HG03565 (cell line): ENCODE measurements around the gene NFASC.

Experiments
- ATAC-seq: cut with Tn5 transposase; IDR thresholded peaks from one replicate; pipeline ENCODE4 v1.9.1; 2021; ENCODE audit warnings: mild to moderate bottlenecking, moderate library complexity; ENCODE audit not compliant: unreplicated experiment

NFASC gene

GRCh38 chr1:204927673-204928641, 57.3 kb downstream of the NFASC start:
- ATAC-seq, result no peak

- no peak for ATAC-seq
These were observed 58.2 kb downstream of the NFASC start for GRCh38 chr1:204928671-204929486.

- ATAC-seq, result no peak
These were observed 59.0 kb downstream of the NFASC start for GRCh38 chr1:204929487-204930154.

- ATAC-seq, result no peak
These were observed 59.5 kb downstream of the NFASC start for GRCh38 chr1:204930155-204930523.

GRCh38 chr1:204931313-204931712, 60.7 kb downstream of the NFASC start:
- no peak for ATAC-seq

- no peak for ATAC-seq
These were observed 61.3 kb downstream of the NFASC start for GRCh38 chr1:204931768-204932572.

- ATAC-seq, result no peak
These were observed 61.9 kb downstream of the NFASC start for GRCh38 chr1:204932573-204932909.

- ATAC-seq, result no peak
These were observed 64.5 kb downstream of the NFASC start for GRCh38 chr1:204935155-204935554.

- no peak for ATAC-seq
These were observed 66.1 kb downstream of the NFASC start for GRCh38 chr1:204936765-204937164.

- ATAC-seq, result no peak
These were observed 67.2 kb downstream of the NFASC start for GRCh38 chr1:204937901-204938300.

GRCh38 chr1:204940591-204940990, 69.9 kb downstream of the NFASC start:
- ATAC-seq, result no peak

GRCh38 chr1:204941421-204942338, 71.0 kb downstream of the NFASC start:
- ATAC-seq, result no peak

GRCh38 chr1:204943495-204943894, 72.8 kb downstream of the NFASC start:
- no peak for ATAC-seq

- ATAC-seq, result no peak
These were observed 74.0 kb downstream of the NFASC start for GRCh38 chr1:204944662-204945061.

GRCh38 chr1:204945565-204945977, 74.9 kb downstream of the NFASC start:
- ATAC-seq, result no peak

GRCh38 chr1:204946640-204947039, 76.0 kb downstream of the NFASC start:
- no peak for ATAC-seq

- ATAC-seq, result no peak
These were observed 76.7 kb downstream of the NFASC start for GRCh38 chr1:204947338-204947737.

- ATAC-seq, result no peak
These were observed 77.1 kb downstream of the NFASC start for GRCh38 chr1:204947747-204948146.

GRCh38 chr1:204950353-204951001, 79.8 kb downstream of the NFASC start:
- no peak for ATAC-seq
